ENCODE results near the gene ZBTB7C.

DNA sequence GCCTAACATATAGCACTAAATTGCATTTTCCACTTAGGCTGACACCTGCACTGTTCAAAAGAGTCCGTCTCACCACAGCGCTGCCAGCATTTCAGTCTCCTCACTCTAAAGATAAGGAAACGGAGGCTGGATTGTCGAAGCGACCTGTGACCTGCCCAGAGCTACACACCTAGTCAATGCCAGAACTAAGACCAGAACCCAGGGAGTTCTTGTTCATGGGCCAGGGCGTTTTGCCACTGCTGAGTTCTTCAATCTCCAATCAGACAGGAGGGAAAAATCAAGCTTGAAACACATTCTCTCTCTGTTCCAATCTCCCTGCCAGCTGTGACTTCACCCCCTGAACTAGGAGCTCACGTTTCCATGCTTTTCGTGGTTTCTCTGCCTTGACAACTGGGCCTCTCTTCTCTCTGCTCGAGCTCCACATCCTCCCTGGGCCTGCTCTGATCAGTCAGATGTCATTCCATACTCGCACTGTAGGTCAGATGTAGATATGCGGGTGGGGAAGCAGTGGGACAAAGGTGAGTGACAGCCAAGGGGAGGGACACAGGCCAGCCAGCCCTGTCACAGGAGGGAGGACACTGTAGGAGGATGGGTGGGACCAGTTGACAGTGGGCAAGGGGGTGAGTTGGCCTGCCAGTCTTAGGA, 257.6 kb downstream of the ZBTB7C start:
- no peak for TF ChIP-seq CTCF (conservative IDR thresholded peaks at IDR 0.05; ENCODE audit: low read length)
- no peak for TF ChIP-seq EZH2phosphoT487 (IDR thresholded peaks at IDR 0.05; ENCODE audit: borderline replicate concordance, low read depth, low read length)

Data from OCI-LY7 (cell line).